Ureter (tissue), 1 donor: ENCODE results near the gene TRAF1. TPM values are rescaled to one million over a fixed set of nuclear protein-coding genes. Genes with fewer than 3 reads are reported as not detected.
"Not testable (repeated sequence)": the region's sequence is repeated elsewhere in the genome, so short reads cannot be mapped to it uniquely, and the experiment has no call there.

ENCODE experiments used
- DNase-seq: peaks from one replicate; pipeline ENCODE4 v3.0.0-alpha.2; 2020; ENCODE audit warnings: low spot score
- total RNA-seq: library from RNA; stranded (reverse); gene quantifications from one replicate; pipeline ENCODE4 v1.2.4, GENCODE V29; 2023
- donor health status: DM: yes; HTN: yes; CAD: no.

Gene TRAF1, protein sequence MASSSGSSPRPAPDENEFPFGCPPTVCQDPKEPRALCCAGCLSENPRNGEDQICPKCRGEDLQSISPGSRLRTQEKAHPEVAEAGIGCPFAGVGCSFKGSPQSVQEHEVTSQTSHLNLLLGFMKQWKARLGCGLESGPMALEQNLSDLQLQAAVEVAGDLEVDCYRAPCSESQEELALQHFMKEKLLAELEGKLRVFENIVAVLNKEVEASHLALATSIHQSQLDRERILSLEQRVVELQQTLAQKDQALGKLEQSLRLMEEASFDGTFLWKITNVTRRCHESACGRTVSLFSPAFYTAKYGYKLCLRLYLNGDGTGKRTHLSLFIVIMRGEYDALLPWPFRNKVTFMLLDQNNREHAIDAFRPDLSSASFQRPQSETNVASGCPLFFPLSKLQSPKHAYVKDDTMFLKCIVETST
- total RNA-seq = 10.0 TPM

GRCh38 chr9:120926397-120926928 lies at the start of gene TRAF1:
TRAF1 (minus strand) TSS chr9:120926796; CDS start chr9:120926075, 721 bp downstream.
- no peak for DNase-seq

DNA sequence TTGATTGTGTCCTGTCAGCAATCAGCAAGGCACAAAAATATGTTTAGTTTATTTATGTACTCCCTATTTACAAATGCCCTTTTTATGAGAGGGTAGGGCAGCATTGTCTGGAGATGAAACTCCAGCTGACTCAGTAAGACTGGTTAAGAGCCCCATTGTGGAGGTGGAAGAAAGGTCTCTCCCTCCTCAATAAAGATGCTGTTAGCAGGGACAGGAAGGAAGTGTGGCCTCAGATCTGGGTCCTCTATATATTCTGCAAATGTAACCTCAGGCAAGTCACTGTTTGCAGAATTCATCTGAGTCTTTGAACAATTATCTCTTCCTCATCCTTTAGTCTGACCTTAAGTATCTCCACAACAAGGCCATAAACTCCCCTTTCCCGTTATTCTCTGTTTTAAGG lies 48.3 kb upstream of the TRAF1 start:
- no peak for DNase-seq

DNA sequence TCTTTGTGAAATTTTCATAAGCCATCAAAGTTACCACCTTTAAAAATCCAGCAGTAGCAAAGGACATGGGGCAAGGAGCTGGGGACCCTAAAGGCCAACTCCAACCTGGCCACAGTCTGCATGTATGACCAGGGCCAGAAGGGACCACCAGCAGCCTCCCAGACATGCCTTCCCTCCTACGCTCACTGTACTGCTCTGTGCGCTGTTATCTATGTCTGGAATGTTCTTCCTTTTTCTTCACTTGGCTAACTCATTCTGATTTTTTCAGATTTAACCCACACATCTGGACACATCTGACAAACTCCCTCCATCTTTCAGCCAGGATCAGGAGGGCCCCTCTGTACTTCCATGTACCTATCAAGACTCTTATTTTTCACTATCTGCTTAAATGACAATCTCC lies 47.6 kb upstream of the TRAF1 start:
- no peak for DNase-seq

DNA sequence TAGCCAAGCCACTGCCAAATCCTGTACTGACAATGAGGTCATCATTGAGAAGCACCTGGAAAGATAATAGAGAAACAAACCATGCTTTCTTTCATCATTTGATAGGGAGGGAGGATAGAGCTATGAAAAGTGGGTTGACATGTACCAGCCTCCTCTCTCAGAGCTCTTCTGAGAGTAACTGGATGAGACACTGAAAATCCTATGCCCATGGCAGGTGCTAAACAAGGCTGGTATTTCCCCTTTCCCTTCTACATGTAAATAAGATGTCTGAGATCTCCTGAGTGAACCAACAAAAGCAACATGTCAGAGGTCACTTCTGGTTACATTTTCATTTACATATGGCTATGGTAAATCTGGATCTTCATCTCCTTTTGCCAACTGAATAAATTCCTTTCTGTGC lies 45.3 kb upstream of the TRAF1 start:
- no peak for DNase-seq

GRCh38 chr9:120971471-120971870 lies 44.9 kb upstream of the TRAF1 start:
- not testable (repeated sequence) for DNase-seq

GRCh38 chr9:120970244-120970643 lies 43.6 kb upstream of the TRAF1 start:
- no peak for DNase-seq

- DNase-seq = no peak
These were observed 39.4 kb upstream of the TRAF1 start for GRCh38 chr9:120966013-120966369.

GRCh38 chr9:120965344-120966012 lies 38.9 kb upstream of the TRAF1 start:
- DNase-seq = no peak

DNA sequence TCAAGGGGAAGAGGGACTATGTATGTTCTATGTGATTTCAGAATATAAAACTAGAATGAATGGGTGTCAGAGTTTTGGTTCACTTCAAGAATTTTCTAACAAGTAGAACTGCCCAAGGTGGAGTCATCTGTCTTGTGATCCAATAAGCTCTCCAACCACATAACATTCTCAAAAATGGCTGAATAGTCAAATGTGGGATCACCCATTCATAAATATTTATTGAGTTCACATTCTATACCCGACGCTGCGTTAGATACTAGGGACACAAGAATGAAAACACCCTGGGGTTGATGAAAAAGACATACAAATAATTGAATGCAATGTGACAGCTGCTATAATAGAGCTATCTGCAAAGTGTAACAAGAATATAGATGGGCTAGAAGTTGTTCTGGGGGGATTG lies 35.3 kb upstream of the TRAF1 start:
- DNase-seq = no peak

DNA sequence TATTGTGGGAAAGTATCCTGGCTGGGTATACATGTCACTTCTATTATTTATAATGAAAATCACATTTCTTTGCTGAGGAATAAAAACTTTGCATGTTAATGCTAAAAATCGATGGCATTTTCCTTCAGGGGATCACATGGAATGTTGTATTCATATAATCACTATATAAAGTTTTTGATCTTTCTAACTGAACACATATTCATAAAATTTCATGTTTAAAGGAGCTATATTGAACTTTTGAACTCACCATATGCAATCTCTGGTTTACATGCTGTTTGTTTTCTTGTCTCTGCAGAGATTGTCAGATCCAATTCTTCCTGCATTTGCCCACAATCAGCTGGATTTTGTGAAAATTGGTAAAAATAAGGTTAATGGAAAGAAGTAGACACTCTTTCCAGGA lies 33.4 kb upstream of the TRAF1 start:
- DNase-seq = no peak

GRCh38 chr9:120956862-120957261 lies 30.3 kb upstream of the TRAF1 start:
- DNase-seq = no peak

GRCh38 chr9:120951960-120952618 lies 25.5 kb upstream of the TRAF1 start:
- no peak for DNase-seq

DNA sequence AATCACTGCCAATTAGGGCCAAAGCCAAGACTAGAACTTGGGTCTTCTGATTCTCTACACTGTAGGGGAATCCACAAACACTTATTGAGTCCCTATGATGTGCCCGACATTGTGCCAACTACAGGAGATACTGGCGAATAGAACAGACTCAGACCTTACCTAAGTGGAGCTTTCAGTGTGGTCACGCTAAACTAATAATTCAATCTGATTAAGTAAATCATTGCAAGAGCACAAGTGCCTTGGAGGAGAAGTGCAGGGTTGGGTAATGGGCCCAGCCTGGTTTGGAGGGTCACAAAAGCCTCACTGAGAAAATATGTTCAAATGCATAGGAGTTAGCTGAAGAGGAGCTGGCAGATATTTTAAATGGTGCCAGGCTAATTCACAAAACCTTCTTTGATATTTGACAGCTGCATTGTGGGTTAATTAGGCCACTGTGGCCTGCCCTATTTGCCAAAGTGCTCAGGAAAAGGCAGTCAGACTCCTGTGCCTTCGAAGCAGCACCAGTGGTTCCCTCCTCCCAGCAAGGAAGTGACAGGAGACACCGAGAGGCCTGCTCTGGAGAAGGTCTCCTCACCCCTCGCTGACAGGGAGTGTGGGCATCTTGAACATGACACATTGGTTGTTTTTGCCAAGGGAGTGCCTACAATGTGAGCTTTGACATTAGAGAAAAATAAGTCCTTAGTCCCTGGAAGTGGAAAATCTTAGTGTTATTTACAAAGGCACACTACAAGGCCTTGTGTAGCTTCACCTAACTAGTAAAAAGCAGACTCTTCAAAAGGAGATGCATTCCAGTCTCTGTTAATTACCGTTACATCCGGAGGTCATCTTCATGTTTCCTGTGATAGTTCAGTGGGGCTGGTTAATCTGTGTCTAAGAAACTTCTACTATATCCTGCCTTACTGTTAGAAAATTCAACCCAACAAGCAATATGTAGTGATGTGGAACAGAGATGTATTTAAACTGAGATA lies 24.1 kb upstream of the TRAF1 start:
- DNase-seq = no peak

GRCh38 chr9:120949290-120949689 lies 22.7 kb upstream of the TRAF1 start:
- DNase-seq = no peak

DNA sequence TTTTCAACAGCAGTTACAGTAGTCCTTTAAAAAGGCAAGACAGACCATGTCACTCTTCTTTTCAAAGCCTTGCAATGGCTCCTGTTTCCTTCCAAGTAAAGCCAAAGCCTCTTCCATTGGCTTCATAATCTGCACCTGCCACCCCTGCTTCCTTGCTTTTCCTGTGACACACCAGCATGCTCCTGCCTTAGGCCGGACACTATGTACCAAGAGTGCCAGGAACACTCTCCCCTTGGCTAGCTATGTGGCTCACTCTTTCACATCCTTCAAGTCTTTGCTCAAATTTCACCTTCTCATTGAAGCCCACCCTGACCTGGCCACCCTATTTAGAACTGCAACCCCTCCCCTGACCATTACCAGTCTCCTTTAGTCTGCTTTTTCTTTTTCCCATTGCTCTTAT lies 22.2 kb upstream of the TRAF1 start:
- DNase-seq = no peak

DNA sequence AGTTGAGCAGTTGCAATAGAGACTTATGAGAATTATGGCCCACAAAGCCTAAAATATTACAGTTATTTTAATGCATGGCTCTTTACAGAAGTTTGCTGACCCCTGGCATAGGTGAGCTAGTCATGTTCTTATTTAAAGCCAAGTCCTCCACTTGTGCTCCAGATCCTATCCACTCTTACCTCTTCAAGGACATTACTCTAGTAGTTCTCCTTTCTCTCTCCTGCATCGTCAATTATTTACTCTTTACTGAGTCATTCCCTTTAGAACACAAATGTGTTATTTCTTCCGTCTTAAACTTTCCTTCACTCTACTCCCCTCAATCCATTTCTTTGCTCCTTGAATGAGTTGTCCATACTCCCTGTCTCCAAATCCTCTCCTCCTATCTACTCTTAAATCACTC lies 20.6 kb upstream of the TRAF1 start:
- no peak for DNase-seq

DNA sequence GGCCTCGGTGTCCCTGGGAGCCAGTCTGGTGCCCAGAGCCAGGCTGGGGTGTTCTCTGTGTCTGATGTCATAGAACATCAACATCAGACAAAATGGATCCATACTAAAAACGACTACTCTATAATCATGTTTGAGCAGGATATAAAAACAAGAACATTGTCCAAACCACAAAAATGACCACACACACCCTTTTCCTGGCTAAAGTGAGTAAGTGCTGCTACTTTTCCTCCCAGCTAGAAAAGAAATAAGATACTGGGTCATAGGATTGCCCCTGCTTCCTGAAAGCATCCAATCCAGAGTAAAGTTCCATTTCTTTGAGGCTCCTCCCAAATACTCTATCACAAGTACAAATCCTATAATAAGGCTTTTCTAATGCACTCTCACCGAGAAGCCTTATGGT lies 19.7 kb upstream of the TRAF1 start:
- no peak for DNase-seq

- no peak for DNase-seq
These were observed 18.4 kb upstream of the TRAF1 start for GRCh38 chr9:120944948-120945347.

- DNase-seq = no peak
These were observed 17.8 kb upstream of the TRAF1 start for GRCh38 chr9:120944434-120944843.

- DNase-seq = peak; percentile 63
These were observed 15.8 kb upstream of the TRAF1 start for GRCh38 chr9:120942186-120943001.
